Caki2 (cell line): ENCODE measurements around the gene WDR37. TPM values are rescaled to one million over a fixed set of nuclear protein-coding genes. Genes with fewer than 3 reads are reported as not detected.
A peak's percentile ranks its signal among the peaks of the same experiment; 100 is the strongest.

Source experiments
- DNase-seq: peaks from one replicate; pipeline ENCODE4 v3.0.0-alpha.2; 2015; ENCODE audit warnings: low read depth
- in situ Hi-C: cut with HindIII; loops from 2 replicates; pipeline ENCODE4 v1.10.0; 2016; ENCODE audit warnings: low sequenced_read_pairs, low pct_unique_long_range_greater_than_20kb, mixed read lengths
- total RNA-seq: library from RNA; depleted of rRNA; stranded (reverse); fragments of >200 nt; shearing (Covaris generic); gene quantifications from 2 replicates; pipeline ENCODE4 v1.2.3, GENCODE V29; 2014; ENCODE audit warnings: low replicate concordance

The WDR37 gene
- total RNA-seq, 1 experiment from 2014 or later, result 5.4 TPM

GRCh38 chr10:1094112-1095057, 38.2 kb downstream of the WDR37 start:
- in situ Hi-C loops, result no loop called here
- no peak for DNase-seq

- in situ Hi-C loops, result no loop called here
These were observed 39.3 kb downstream of the WDR37 start for GRCh38 chr10:1095498-1095897.

GRCh38 chr10:1096287-1096889, 40.2 kb downstream of the WDR37 start:
- DNase-seq, result no peak
- in situ Hi-C loops, result no loop called here

More at GRCh38 chr10:1095498-1095897, 39.3 kb downstream of the WDR37 start:
- DNase-seq, result no peak

- DNase-seq, result no peak
- in situ Hi-C loops, result no loop called here
These were observed 41.3 kb downstream of the WDR37 start for GRCh38 chr10:1097436-1097835.

GRCh38 chr10:1100143-1100542, 44.0 kb downstream of the WDR37 start:
- in situ Hi-C loops, result no loop called here
- DNase-seq, result no peak

DNA sequence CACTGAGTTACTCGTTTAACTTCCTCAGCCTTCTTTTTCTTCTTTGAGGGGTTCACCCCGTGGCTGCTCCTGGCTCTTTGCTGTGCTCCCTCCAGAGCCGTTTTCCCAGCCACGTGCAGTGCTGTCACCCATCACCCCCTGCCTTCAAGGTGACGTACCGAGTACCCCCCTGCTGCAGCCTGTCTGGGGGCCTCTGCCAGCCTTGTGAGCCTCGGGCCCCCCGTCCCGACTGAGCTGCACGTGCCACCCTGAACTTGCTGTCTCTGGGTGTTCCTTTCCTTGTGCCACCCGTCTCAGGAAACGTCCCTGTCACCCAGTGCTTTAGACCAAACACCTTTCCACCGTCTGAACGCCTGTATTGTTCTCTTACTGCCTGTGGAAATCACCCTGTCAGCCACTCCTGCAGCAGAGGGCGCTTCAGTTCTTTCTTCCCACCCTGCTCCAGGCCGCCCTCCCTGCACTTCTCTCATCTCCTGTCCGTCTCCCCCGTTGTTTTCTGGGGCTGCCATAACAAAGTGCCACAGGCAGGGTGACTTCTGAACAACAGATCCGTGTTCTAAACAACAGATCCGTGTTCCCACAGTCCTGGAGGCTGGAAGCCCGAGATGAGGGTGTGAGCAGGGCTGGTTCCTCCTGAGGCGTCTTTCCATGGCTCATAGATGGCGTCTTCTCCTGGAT, 44.6 kb downstream of the WDR37 start:
- DNase-seq, result no peak
- in situ Hi-C loops, result no loop called here

- in situ Hi-C loops, result no loop called here
- DNase-seq, result no peak
These were observed 45.8 kb downstream of the WDR37 start for GRCh38 chr10:1101946-1102345.

DNA sequence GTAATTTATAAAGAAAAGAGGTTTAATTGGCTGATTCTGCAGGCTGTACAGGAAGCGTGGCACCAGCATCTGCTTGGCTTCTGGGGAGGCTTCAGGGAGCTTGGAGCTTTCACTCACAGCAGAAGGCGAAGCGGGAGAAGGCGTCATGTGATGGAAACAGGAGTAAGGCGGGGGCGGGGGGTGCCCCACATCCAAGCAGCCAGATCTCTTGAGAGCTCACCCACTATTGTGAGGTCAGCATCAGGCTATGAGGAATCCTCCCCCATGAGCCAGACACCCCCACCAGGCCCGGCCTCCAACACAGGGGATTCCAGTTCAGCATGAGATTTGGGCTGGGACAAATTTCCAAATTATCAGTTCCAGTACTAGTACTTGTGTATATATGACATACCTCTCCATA, 46.2 kb downstream of the WDR37 start:
- in situ Hi-C loops, result no loop called here

GRCh38 chr10:1102831-1103230, 46.6 kb downstream of the WDR37 start:
- no peak for DNase-seq
- in situ Hi-C loops, result no loop called here

More for the DNA sequence above, 46.2 kb downstream of the WDR37 start:
- DNase-seq, result no peak

GRCh38 chr10:1103551-1103950, 47.4 kb downstream of the WDR37 start:
- in situ Hi-C loops, result no loop called here
- DNase-seq, result no peak

DNA sequence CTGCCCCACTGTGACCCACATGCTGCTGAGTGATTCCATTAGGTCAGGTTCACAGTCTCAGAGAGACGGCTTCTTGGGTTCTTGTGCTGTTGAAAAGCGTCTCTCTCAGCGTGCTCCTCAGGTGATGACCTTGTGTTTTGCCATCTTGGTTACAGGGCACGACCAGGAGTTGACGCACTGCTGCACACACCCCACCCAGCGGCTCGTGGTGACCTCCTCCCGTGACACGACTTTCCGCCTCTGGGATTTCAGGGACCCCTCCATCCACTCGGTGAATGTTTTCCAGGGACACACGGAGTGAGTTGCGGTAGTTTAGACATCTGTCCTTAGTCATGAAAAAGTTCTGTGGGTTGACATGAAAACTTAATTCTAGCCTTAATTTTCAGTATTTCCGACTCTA, 48.8 kb downstream of the WDR37 start:
- in situ Hi-C loops, result no loop called here
- no peak for DNase-seq

DNA sequence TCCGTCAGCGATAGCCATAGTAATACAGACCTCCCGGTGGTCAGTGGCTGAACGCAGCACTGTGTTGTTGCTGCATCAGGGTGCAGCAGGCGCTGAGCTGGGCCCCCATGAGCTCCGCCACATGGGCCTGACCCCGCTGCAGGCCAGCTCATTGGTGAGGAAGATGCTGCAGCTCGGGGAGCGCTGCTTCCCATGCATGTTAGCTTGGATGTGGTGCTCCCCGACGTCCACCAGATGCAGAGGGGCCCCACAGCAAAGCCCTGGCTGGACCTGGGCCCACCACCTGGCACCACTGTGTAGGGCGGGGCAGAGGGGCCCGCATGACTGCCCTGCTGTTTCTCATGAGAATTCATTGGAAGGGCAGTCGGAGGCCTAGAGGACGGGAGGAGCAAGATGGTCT, 50.8 kb downstream of the WDR37 start:
- in situ Hi-C loops, result no loop called here
- no peak for DNase-seq

DNA sequence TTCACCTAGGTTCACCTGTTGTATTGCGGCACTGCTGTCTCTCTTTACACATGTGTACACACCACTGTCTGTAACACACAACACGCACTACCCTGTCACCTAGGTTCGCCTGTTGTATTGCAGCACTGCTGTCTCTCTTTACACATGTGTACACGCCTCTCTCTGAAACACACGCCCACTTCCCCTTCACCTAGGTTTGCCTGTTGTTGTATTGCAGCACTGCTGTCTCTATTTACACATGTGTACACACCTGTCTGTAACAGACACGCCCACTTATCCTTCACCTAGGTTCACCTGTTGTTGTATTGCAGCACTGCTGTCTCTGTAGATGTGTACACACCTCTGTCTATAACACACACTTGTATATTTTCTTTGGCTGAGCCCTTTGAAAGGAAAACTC, 51.5 kb downstream of the WDR37 start:
- DNase-seq, result no peak
- in situ Hi-C loops, result no loop called here

DNA sequence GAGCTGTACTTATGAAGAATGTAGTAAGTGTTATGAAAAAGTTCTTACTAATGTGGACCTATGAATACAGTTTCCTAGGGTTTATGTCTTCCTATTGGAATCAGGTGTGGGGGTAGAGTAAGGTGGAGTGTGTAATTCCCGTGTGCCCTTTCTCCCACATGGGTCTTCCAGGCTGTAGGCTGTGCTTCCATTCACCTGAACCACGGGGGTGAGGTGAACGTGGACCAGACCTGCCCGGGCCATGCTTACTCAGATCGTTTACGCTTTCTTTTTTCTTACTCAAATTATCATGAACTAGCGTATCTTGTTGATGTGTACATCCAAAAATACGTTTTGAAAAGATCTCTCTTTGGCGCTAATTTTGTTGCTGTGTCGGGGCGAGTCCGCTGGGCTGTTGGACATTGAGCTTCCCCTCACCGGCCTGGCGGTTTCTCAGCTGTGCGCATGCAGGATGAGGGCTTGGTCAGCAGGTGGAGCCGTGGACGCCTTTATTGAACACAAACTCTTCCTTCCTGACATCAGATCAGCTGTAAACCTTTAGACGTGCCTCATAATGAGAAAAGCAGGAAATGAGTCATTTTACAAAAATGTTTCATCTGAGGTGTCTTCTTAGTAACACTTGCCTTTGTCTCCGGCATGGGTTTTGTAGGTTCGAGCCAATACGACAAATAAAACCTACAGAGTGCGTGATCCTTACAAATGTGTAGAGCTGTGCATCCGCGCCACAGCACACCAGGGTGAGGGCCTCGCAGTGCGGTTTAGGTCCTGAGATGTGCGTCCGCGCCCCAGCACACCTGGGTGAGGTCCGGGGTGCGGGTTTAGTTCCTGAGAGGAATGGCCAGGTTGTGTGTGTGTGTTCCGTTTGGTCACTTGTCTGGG, 53.8 kb downstream of the WDR37 start:
- in situ Hi-C loops, result no loop called here
- DNase-seq, result peak; percentile 83

DNA sequence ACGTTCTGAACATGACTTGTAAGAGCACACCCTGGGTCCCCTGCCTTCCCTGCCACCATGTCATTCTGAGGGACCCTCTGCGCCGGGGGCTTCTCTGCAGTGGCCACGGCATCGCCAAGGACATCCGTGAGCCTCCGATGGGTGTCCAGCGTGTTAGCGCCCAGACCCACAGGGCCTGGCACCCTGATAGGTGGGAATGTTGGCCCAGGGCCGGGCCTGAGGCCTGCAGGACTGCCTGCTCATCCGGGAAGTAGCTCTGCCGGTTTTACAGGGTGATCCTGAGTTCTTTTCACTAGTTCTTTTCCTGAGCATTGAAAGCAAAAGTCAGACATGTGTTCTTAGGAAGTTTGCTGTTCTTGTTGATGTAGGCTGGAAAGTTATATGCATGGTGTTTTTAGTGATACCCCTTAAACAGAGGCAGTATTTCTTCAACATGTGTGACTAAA, 54.5 kb downstream of the WDR37 start:
- no peak for DNase-seq
- in situ Hi-C loops, result no loop called here

DNA sequence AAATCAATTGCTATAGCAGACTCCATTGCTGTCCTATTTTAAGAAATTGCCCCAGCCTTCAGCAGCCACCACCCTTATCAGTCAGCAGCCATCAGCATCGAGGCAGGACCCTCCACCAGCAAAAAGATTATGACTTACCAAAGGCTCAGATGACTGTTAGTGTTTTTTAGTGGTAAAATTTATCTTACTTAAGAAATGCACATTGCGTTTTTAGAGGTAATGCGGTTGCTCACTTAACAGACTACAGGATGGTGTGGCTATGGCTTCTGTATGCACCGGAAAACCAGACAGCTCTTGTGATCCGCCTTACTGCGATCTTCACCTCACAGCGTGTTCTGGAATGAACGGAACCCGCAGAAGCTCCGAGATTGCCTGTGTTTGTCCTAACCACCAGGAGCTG, 58.1 kb downstream of the WDR37 start:
- in situ Hi-C loops, result no loop called here
- DNase-seq, result no peak

DNA sequence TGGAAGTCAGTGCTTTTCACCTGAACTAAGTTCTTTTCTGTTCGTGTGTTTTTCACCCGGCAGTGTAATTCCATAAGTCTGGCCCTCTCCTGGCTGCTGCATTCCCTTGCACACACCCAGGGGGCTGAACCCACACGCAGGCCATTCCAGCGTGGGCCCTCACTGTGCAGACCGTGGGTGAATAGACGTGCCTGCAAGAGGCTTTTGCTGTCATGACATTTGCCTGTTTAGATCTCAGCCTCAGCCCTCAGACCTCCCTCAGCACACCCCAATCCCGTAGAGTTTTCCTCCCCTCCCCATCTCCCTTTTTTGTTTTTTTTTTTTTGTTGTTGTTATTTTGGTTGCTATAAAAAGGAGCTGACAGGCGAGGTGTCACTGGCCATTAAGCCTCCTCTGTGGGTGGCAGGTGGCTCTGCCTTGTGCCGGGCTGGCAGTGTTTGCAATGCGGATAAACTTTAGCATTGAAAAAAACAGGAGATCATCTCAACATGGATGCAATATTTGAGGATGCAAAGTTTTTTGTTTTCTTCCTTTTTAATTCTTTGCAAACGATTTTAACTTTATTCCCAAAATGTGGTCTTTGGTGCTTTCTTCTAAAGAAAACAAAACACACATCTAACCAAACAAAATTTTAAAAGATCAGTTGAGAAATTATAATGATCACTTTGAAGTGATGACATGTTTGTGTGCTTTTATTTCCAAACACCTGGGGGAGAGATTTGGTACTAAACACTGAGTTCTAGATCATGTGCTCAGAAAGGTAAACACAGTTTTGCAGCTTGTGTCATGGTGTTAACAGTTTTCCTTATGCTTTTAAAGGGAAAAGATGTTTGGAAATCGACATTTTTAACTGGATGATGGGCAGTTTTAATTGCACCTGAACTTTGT, 58.8 kb downstream of the WDR37 start:
- DNase-seq, result no peak
- in situ Hi-C loops, result no loop called here
